ENCODE data around the gene PTPRU. TPM values are rescaled to one million over a fixed set of nuclear protein-coding genes. Genes with fewer than 3 reads are reported as not detected.

The PTPRU gene
- total RNA-seq, 4 donors from 2014 or later = 12.9 to 17.9 (median 14.7) TPM

- TF ChIP-seq, protein P1, sequence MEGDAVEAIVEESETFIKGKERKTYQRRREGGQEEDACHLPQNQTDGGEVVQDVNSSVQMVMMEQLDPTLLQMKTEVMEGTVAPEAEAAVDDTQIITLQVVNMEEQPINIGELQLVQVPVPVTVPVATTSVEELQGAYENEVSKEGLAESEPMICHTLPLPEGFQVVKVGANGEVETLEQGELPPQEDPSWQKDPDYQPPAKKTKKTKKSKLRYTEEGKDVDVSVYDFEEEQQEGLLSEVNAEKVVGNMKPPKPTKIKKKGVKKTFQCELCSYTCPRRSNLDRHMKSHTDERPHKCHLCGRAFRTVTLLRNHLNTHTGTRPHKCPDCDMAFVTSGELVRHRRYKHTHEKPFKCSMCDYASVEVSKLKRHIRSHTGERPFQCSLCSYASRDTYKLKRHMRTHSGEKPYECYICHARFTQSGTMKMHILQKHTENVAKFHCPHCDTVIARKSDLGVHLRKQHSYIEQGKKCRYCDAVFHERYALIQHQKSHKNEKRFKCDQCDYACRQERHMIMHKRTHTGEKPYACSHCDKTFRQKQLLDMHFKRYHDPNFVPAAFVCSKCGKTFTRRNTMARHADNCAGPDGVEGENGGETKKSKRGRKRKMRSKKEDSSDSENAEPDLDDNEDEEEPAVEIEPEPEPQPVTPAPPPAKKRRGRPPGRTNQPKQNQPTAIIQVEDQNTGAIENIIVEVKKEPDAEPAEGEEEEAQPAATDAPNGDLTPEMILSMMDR (IDR thresholded peaks at IDR 0.05; ENCODE audit: low read depth) = no peak
These were observed 11.4 kb downstream of the PTPRU start for GRCh38 chr1:29247571-29248273.

GRCh38 chr1:29248409-29248808, 12.1 kb downstream of the PTPRU start:
- TF ChIP-seq, protein P1 (IDR thresholded peaks at IDR 0.05; ENCODE audit: low read depth) = no peak

DNA sequence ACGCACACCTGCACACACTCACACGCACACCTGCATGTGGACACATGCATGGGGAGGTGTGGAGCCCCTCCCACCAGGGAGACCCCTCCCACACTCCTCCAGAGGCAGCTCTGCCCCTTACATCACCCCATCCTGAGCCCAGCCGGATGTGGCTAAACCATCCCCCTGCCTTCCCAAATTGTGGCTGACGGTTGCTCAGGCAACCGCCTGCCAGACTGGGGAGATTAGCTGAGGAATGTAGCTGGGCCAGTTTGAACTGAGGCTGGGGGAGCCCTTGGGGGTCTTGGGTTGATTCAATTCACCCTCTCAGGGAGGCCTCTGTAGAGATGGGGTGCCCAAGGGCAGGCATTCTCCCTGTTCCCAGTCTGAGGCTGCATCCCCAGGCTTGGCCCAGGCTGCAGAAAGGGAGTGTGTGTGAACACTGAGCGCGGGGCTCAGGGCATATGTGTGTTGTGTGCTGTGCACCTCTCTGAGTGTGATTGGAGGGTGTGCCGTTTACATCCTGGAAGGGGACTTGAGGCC, 12.9 kb downstream of the PTPRU start:
- TF ChIP-seq, protein P1 (IDR thresholded peaks at IDR 0.05; ENCODE audit: low read depth) = no peak

- TF ChIP-seq, protein P1 (IDR thresholded peaks at IDR 0.05; ENCODE audit: low read depth) = no peak
These were observed 13.7 kb downstream of the PTPRU start for GRCh38 chr1:29249951-29250581.

- TF ChIP-seq, protein P1 (IDR thresholded peaks at IDR 0.05; ENCODE audit: low read depth) = no peak
These were observed 15.1 kb downstream of the PTPRU start for GRCh38 chr1:29251164-29252124.

- TF ChIP-seq, protein P1 (IDR thresholded peaks at IDR 0.05; ENCODE audit: low read depth) = no peak
These were observed 16.9 kb downstream of the PTPRU start for GRCh38 chr1:29253180-29253579.
